NCI-H748 (cell line): Measurements from ENCODE around the gene LRMDA.

ENCODE experiments used
- DNase-seq: peaks from one replicate; lab custom pipeline; 2025; ENCODE audit not compliant: unreplicated experiment; lab: John Stamatoyannopoulos, UW

Gene LRMDA

DNA sequence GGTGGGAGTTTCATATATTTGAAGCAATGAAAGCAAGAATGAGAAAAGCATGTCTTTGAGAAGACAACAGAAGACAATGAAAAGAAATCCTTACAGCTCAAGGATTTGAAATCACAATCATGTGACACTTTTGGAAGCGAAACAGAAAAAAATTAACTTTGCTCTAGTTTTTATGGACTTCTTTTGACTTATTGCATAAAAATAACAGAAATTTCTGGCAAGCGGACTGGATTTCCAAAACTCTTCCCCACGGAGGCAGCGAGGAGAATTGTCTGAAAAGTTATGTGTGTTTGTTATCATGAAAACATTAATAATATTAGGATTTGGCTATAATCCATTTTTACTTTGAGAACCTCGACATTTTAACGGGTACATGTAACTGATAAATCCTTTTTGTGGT, 223.3 kb downstream of the LRMDA start:
- DNase-seq, result no peak

DNA sequence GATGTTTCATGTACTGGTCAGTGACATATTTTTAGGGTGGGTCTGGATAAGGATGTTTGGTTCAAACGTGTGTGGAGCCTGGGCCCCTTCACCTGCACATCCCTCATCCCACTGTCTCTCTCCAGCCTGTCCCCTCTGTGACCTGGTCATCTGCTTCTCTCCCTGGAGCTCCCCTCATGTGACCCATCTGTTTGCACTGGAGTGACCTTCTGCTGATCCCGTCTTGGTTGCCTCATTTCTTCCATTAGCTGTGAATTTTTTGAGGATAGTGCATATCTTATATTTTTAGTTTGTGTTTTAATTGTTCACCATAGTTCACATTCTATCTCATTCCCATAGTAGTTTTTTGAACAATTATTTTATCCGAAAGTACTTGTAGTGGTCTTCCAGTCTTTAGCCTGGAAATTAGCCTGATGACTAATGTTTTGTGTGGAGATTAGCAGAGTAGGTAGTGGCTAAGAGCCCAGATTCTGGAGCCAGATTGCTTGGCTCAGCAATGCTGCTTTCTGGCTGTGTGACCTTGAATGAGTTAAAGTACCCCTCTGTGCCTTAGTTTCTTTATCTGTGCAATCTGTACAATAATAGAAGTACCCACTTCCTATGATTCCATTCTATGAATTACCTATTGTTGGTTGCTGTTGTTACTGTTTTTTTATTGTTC, 224.5 kb downstream of the LRMDA start:
- no peak for DNase-seq

- no peak for DNase-seq
These were observed 225.9 kb downstream of the LRMDA start for GRCh38 chr10:75657351-75657750.

DNA sequence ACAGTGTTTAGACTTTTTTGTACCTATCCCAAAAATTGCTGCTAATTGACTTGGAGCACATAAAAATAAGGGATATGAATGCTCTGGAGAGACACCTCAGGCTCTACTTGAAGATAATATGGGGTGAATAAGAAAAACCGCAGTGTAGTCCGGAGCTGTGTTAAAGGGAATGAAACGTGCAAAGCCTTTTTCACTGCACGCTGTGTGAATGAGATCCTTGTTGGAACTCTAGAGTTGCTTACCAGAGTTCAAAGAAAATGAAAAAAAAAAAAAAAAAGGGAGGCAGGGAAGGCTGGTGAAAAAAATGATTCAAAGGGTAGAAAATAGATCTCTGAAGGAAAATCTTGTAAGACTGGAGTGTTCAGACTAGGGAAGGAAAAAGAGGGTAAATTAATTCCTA, 226.6 kb downstream of the LRMDA start:
- DNase-seq, result no peak

DNA sequence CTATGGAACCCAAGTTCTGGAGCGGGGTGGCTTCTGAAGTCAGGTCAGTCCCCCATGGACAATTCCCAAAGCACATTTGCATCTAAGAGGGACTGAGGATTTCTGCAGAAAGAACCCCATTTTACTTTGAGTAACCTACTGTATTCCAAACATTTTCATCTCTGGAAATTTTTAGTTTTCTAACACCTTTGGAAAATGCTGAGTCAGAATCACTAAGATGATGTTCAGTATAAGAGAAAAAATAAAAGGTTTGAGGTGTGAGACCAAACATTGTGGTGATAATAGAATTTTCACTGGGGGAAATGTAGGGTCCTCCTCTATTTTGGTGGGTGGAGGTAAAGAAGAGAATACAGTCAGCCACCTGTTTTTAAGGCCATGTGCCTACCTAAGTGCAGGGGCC, 227.1 kb downstream of the LRMDA start:
- DNase-seq, result no peak

DNA sequence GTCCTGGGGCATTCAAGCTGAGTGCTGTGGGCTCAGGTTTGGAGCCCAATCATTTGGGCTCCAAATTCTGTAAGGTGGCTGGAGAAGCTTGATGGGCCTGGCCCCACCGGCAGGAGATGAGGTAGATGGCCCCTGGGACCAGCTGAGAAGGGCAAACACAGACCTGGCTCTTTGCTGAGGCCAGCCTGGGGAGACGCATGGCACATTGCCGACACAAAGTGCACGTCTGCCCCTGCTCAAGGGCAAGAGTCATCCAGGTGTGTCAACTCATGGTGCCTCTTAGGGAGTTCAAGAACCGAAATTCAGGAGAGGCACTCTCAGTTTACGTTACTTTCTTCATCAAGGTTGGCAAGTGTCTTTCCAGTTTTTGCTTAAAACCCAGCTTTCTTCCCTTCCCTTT, 227.5 kb downstream of the LRMDA start:
- no peak for DNase-seq

GRCh38 chr10:75660823-75661222, 229.4 kb downstream of the LRMDA start:
- DNase-seq, result peak; percentile 0

- DNase-seq, result no peak
These were observed 231.3 kb downstream of the LRMDA start for GRCh38 chr10:75662715-75663114.

- no peak for DNase-seq
These were observed 232.7 kb downstream of the LRMDA start for GRCh38 chr10:75663947-75664664.

- no peak for DNase-seq
These were observed 233.5 kb downstream of the LRMDA start for GRCh38 chr10:75664968-75665367.

DNA sequence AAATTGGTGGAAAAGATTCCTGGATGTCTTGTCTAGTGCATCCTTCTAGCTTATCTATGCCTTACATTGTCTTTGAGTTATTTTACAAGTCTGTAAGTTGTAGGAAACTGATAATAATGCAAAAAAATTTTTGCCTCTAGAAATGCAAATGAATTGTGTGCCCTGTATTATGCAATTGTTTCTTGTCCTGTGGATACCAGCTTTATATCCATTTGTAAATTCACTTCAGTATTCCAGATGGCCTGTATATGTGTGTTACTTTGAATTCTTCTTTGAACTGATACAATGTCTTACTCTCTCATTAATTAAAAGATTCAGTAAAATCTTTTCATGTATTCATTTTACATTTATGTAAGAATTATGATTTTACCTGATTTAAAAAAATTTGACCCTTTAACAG, 234.3 kb downstream of the LRMDA start:
- DNase-seq, result no peak

- no peak for DNase-seq
These were observed 240.8 kb downstream of the LRMDA start for GRCh38 chr10:75672111-75672671.

- no peak for DNase-seq
These were observed 241.4 kb downstream of the LRMDA start for GRCh38 chr10:75672842-75673241.

- DNase-seq, result no peak
These were observed 246.1 kb downstream of the LRMDA start for GRCh38 chr10:75677541-75677940.

- DNase-seq, result no peak
These were observed 247.1 kb downstream of the LRMDA start for GRCh38 chr10:75678527-75678926.

DNA sequence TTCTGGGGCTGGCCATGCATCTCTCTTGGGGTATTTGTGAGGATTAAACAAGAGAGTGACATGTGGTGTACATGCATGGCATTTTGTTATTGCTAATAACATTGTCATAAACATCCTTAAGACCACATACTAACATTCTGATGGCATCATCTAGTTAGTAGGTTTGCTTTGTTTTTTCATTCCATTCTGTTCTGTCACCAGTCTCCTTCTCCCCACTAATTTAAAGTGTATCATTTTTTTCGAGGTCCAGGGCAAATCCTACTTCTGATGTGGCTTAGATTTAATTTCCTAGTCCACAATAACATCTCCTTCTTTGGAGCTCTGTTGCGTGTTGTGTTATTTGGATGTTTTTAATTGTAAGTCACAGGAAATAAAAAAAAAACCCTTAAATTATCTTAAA, 248.1 kb downstream of the LRMDA start:
- no peak for DNase-seq

GRCh38 chr10:75681334-75681733, 249.9 kb downstream of the LRMDA start:
- DNase-seq, result no peak

- DNase-seq, result no peak
These were observed 251.5 kb downstream of the LRMDA start for GRCh38 chr10:75682649-75683557.

DNA sequence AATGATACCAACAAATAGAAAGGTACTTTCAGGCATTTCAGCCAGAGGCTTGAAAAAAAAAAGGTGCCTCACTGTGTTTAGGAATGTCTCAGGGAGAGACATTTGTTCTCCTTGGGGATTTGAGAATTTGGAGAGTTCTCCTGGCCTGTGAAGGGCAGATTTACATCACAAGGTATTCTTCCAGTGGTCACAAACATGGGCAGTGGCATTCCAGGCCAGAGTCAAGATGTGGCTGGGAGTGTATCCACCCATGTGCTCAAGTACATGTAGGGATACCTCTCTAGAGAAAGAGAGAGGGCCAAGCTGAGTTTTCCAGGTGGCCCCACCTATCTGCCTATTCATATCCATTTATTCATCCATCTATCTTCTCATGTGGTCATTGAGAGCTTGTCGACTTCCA, 253.8 kb downstream of the LRMDA start:
- DNase-seq, result no peak

- no peak for DNase-seq
These were observed 257.3 kb downstream of the LRMDA start for GRCh38 chr10:75688506-75689300.

- no peak for DNase-seq
These were observed 262.1 kb downstream of the LRMDA start for GRCh38 chr10:75693489-75693888.
